ENCODE results near the gene NEIL3.
"Not testable (repeated sequence)": the region's sequence is repeated elsewhere in the genome, so short reads cannot be mapped to it uniquely, and the experiment has no call there.

NEIL3 gene

GRCh38 chr4:177297785-177298391 lies 11.8 kb upstream of the NEIL3 start:
- in situ Hi-C loops (cut with HindIII; ENCODE audit: low sequenced_read_pairs), result no loop called here
- no peak for TF ChIP-seq CTCF (IDR thresholded peaks at IDR 0.05; ENCODE audit: low read depth, low read length)
- H3K4me3 ChIP-seq (ENCODE audit: low read depth, low read length), result no peak overlapping the region
- no peak for DNase-seq (ENCODE audit: low read depth, low spot score)

GRCh38 chr4:177301126-177301639 lies 8.5 kb upstream of the NEIL3 start:
- DNase-seq (ENCODE audit: low read depth, low spot score), result no peak
- in situ Hi-C loops (cut with HindIII; ENCODE audit: low sequenced_read_pairs), result no loop called here
- TF ChIP-seq CTCF (IDR thresholded peaks at IDR 0.05; ENCODE audit: low read depth, low read length), result no peak
- H3K4me3 ChIP-seq (ENCODE audit: low read depth, low read length), result no peak overlapping the region

GRCh38 chr4:177302371-177303100 lies 7.1 kb upstream of the NEIL3 start:
- H3K4me3 ChIP-seq (ENCODE audit: low read depth, low read length), result no peak overlapping the region
- in situ Hi-C loops (cut with HindIII; ENCODE audit: low sequenced_read_pairs), result no loop called here
- TF ChIP-seq CTCF (IDR thresholded peaks at IDR 0.05; ENCODE audit: low read depth, low read length), result no peak
- no peak for DNase-seq (ENCODE audit: low read depth, low spot score)

- DNase-seq (ENCODE audit: low read depth, low spot score), result no peak
- H3K4me3 ChIP-seq (ENCODE audit: low read depth, low read length), result no peak overlapping the region
- no peak for TF ChIP-seq CTCF (IDR thresholded peaks at IDR 0.05; ENCODE audit: low read depth, low read length)
- in situ Hi-C loops (cut with HindIII; ENCODE audit: low sequenced_read_pairs), result no loop called here
Observed at GRCh38 chr4:177304094-177304493, 5.6 kb upstream of the NEIL3 start.

- DNase-seq (ENCODE audit: low read depth, low spot score); in situ Hi-C loops (cut with HindIII; ENCODE audit: low sequenced_read_pairs); H3K4me3 ChIP-seq (ENCODE audit: low read depth, low read length): not testable (repeated sequence)
Observed at GRCh38 chr4:177304864-177305263, 4.8 kb upstream of the NEIL3 start.

GRCh38 chr4:177308125-177308524 lies 1.5 kb upstream of the NEIL3 start:
- TF ChIP-seq CTCF (IDR thresholded peaks at IDR 0.05; ENCODE audit: low read depth, low read length), result no peak
- in situ Hi-C loops (cut with HindIII; ENCODE audit: low sequenced_read_pairs), result no loop called here
- DNase-seq (ENCODE audit: low read depth, low spot score), result peak; percentile 58
- no peak overlapping the region for H3K4me3 ChIP-seq (ENCODE audit: low read depth, low read length)

- no peak for TF ChIP-seq CTCF (IDR thresholded peaks at IDR 0.05; ENCODE audit: low read depth, low read length)
- H3K4me3 ChIP-seq (ENCODE audit: low read depth, low read length), result peak overlapping the region; percentile 64
- no peak for DNase-seq (ENCODE audit: low read depth, low spot score)
- in situ Hi-C loops (cut with HindIII; ENCODE audit: low sequenced_read_pairs), result no loop called here
Observed at GRCh38 chr4:177308847-177309521, 690 bp upstream of the NEIL3 start.

Measured in astrocyte of the spinal cord (primary cell).